Eye (tissue), 1 donor: Measurements from ENCODE around the gene TBC1D3C.
"Not testable (repeated sequence)": the region's sequence is repeated elsewhere in the genome, so short reads cannot be mapped to it uniquely, and the experiment has no call there.

Experiments
- DNase-seq: peaks from one replicate; pipeline ENCODE4 v3.0.0-alpha.2; 2015

TBC1D3C gene

GRCh38 chr17:38068534-38068933 lies at the start of gene TBC1D3C:
TSS of gene TBC1D3C (minus strand) at chr17:38068634. CDS start at chr17:38067066, 1,568 bp downstream.
- not testable (repeated sequence) for DNase-seq

GRCh38 chr17:38099262-38099661 lies 30.8 kb upstream of the TBC1D3C start:
- not testable (repeated sequence) for DNase-seq

GRCh38 chr17:38094059-38094694 lies 25.7 kb upstream of the TBC1D3C start:
- DNase-seq, result not testable (repeated sequence)

- DNase-seq, result not testable (repeated sequence)
Observed at GRCh38 chr17:38088120-38088519, 19.7 kb upstream of the TBC1D3C start.

- DNase-seq, result not testable (repeated sequence)
Observed at GRCh38 chr17:38087344-38087743, 18.9 kb upstream of the TBC1D3C start.
